ENCODE data around the gene PAX3. TPM values are rescaled to one million over a fixed set of nuclear protein-coding genes. Genes with fewer than 3 reads are reported as not detected.

Gene PAX3
- total RNA-seq, 1 donor from 2014 or later = 4.6 TPM

GRCh38 chr2:222176890-222177289 is 121.9 kb downstream of the PAX3 start:
- Histone ChIP-seq H3K79me2 (ENCODE audit: low read depth) (no peaks in the 10 kb centered on the region), H2AFZ (replicated peaks) (no peak overlapping the region), H4K20me1 (ENCODE audit: low read depth) (peaks cover 6% of the 10 kb centered on the region), H3K27me3 (peaks cover 87% of the 10 kb centered on the region), H3F3A (ENCODE audit: low read depth) (peaks cover 10% of the 10 kb centered on the region), H3K4me3 (no peak overlapping the region), H3K27ac (no peak overlapping the region), H3K9ac (no peak overlapping the region), H3K9me3 (ENCODE audit: low read depth) (no peaks in the 10 kb centered on the region), H3K36me3 (no peaks in the 10 kb centered on the region), H3K4me1 (peaks cover 24% of the 10 kb centered on the region), H3K4me2 (peak overlapping the region; percentile 2)
- H3K27ac Mint-ChIP-seq = no peak overlapping the region
- no peaks in the 10 kb centered on the region for H3K36me3 Mint-ChIP-seq
- peaks cover 21% of the 10 kb centered on the region for H3K27me3 Mint-ChIP-seq (ENCODE audit: insufficient read depth, low read depth)
- H3K4me3 Mint-ChIP-seq = no peak overlapping the region
- TF ChIP-seq EZH2 (IDR thresholded peaks at IDR 0.05) (no peak), EZH2phosphoT487 (IDR thresholded peaks at IDR 0.05) (peak; percentile 93)
- peaks cover 5% of the 10 kb centered on the region for H3K9me3 Mint-ChIP-seq
- DNase-seq (ENCODE audit: low spot score) = peak; percentile 84
- H3K4me1 Mint-ChIP-seq = peaks cover 18% of the 10 kb centered on the region

- Histone ChIP-seq H3F3A (ENCODE audit: low read depth) (peaks cover 10% of the 10 kb centered on the region), H3K36me3 (no peaks in the 10 kb centered on the region), H2AFZ (replicated peaks) (no peak overlapping the region), H3K79me2 (ENCODE audit: low read depth) (no peaks in the 10 kb centered on the region), H3K9ac (no peak overlapping the region), H3K4me3 (no peak overlapping the region), H3K4me1 (peaks cover 28% of the 10 kb centered on the region), H3K9me3 (ENCODE audit: low read depth) (no peaks in the 10 kb centered on the region), H3K27ac (no peak overlapping the region), H4K20me1 (ENCODE audit: low read depth) (peaks cover 6% of the 10 kb centered on the region), H3K27me3 (peaks cover 77% of the 10 kb centered on the region), H3K4me2 (no peak overlapping the region)
- Mint-ChIP-seq H3K27ac (no peak overlapping the region), H3K27me3 (ENCODE audit: insufficient read depth, low read depth) (peaks cover 23% of the 10 kb centered on the region), H3K4me1 (peaks cover 24% of the 10 kb centered on the region), H3K36me3 (peaks cover 3% of the 10 kb centered on the region), H3K4me3 (no peak overlapping the region), H3K9me3 (peaks cover 14% of the 10 kb centered on the region)
- DNase-seq (ENCODE audit: low spot score) = peak; percentile 28
- TF ChIP-seq EZH2phosphoT487 (IDR thresholded peaks at IDR 0.05) = no peak
Measured at GRCh38 chr2:222174450-222174849, 124.3 kb downstream of the PAX3 start.

GRCh38 chr2:222169346-222169745 is 129.5 kb downstream of the PAX3 start:
- TF ChIP-seq CTCF (IDR thresholded peaks at IDR 0.05) = no peak
- no peak for TF ChIP-seq EZH2 (IDR thresholded peaks at IDR 0.05)
- no peak for TF ChIP-seq EZH2phosphoT487 (IDR thresholded peaks at IDR 0.05)
- no peaks in the 10 kb centered on the region for H3K36me3 ChIP-seq
- H3K27me3 Mint-ChIP-seq (ENCODE audit: insufficient read depth, low read depth) = peaks cover 10% of the 10 kb centered on the region
- peaks cover 16% of the 10 kb centered on the region for H3K4me1 Mint-ChIP-seq
- H3K9ac ChIP-seq = no peak overlapping the region
- no peaks in the 10 kb centered on the region for H4K20me1 ChIP-seq (ENCODE audit: low read depth)
- no peak overlapping the region for H3K4me3 ChIP-seq
- no peak overlapping the region for H3K4me2 ChIP-seq
- no peak overlapping the region for H2AFZ ChIP-seq (replicated peaks)
- H3K4me3 Mint-ChIP-seq = no peak overlapping the region
- H3K9me3 Mint-ChIP-seq = peaks cover 11% of the 10 kb centered on the region
- H3K27ac ChIP-seq = no peak overlapping the region
- no peaks in the 10 kb centered on the region for H3K79me2 ChIP-seq (ENCODE audit: low read depth)
- peaks cover 3% of the 10 kb centered on the region for H3K36me3 Mint-ChIP-seq
- peaks cover 6% of the 10 kb centered on the region for H3F3A ChIP-seq (ENCODE audit: low read depth)
- no peak for DNase-seq (ENCODE audit: low spot score)
- H3K27me3 ChIP-seq = peaks cover 26% of the 10 kb centered on the region
- H3K9me3 ChIP-seq (ENCODE audit: low read depth) = no peaks in the 10 kb centered on the region
- H3K27ac Mint-ChIP-seq = no peak overlapping the region
- peaks cover 14% of the 10 kb centered on the region for H3K4me1 ChIP-seq

- no peak for DNase-seq (ENCODE audit: low spot score)
- Histone ChIP-seq H3K27me3 (peaks cover 10% of the 10 kb centered on the region), H3F3A (ENCODE audit: low read depth) (peaks cover 5% of the 10 kb centered on the region), H2AFZ (replicated peaks) (no peak overlapping the region), H3K4me3 (no peak overlapping the region), H3K4me2 (no peak overlapping the region), H3K4me1 (peaks cover 10% of the 10 kb centered on the region), H3K36me3 (no peaks in the 10 kb centered on the region), H3K27ac (no peak overlapping the region), H3K9me3 (ENCODE audit: low read depth) (no peaks in the 10 kb centered on the region), H3K79me2 (ENCODE audit: low read depth) (no peaks in the 10 kb centered on the region), H4K20me1 (ENCODE audit: low read depth) (no peaks in the 10 kb centered on the region), H3K9ac (no peak overlapping the region)
- H3K36me3 Mint-ChIP-seq = peaks cover 3% of the 10 kb centered on the region
- H3K9me3 Mint-ChIP-seq = peaks cover 11% of the 10 kb centered on the region
- no peak for TF ChIP-seq EZH2phosphoT487 (IDR thresholded peaks at IDR 0.05)
- no peak for TF ChIP-seq CTCF (IDR thresholded peaks at IDR 0.05)
- no peak for TF ChIP-seq EZH2 (IDR thresholded peaks at IDR 0.05)
- H3K4me1 Mint-ChIP-seq = peaks cover 13% of the 10 kb centered on the region
- H3K4me3 Mint-ChIP-seq = no peak overlapping the region
- H3K27me3 Mint-ChIP-seq (ENCODE audit: insufficient read depth, low read depth) = peaks cover 11% of the 10 kb centered on the region
- no peak overlapping the region for H3K27ac Mint-ChIP-seq
Measured at GRCh38 chr2:222167762-222168161, 131.0 kb downstream of the PAX3 start.

All from neural progenitor cell (in vitro differentiated cells).